Epidermal melanocyte (primary cell): ENCODE results near the gene FAM13A.
"Not testable (repeated sequence)": the region's sequence is repeated elsewhere in the genome, so short reads cannot be mapped to it uniquely, and the experiment has no call there.

Source experiments
- DNase-seq: peaks from one replicate; pipeline ENCODE4 v3.0.0; 2011; ENCODE audit warnings: low spot score; ENCODE audit not compliant: insufficient read length

The FAM13A gene

DNA sequence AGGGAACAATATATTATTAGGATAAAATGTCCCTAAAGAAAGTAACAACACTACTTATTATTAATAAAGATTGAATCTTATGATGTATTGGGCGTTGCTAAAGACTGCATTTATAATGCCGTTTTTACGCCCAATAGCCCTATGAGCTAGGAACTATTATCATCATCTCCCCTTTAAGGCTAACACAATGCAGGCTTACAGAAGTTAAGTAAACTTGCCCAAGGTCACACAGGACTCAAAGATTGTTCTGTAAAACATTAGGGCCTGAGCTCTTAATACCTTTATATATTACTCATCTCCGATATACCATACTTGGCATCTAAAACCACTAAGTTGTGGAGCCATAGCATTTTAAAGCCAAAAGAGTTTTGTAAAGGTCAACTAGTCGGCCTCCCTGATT is 149.5 kb downstream of the FAM13A start:
- DNase-seq = no peak

- DNase-seq = not testable (repeated sequence)
Observed at GRCh38 chr4:88904240-88904639, 152.7 kb downstream of the FAM13A start.

GRCh38 chr4:88900432-88900831 is 156.6 kb downstream of the FAM13A start:
- DNase-seq = no peak

GRCh38 chr4:88897752-88898151 is 159.2 kb downstream of the FAM13A start:
- no peak for DNase-seq

DNA sequence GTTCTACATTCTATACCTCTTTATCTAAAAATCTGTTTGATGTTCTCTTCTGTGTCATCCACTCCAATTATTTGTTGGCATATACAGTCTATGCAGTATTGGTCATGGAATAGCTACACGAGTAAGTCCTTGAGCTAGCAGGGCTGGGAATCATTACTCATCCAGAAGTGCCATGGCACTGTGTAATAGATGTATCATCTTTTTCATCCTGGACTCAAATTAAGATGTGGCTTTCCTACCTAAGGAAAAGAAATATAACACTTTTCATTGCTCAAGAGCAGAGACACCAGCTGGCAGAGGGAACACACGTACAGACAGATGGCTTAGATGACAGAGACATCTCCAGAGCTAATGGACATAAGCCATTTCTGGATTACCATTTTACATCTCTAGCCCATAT is 159.8 kb downstream of the FAM13A start:
- DNase-seq = no peak

DNA sequence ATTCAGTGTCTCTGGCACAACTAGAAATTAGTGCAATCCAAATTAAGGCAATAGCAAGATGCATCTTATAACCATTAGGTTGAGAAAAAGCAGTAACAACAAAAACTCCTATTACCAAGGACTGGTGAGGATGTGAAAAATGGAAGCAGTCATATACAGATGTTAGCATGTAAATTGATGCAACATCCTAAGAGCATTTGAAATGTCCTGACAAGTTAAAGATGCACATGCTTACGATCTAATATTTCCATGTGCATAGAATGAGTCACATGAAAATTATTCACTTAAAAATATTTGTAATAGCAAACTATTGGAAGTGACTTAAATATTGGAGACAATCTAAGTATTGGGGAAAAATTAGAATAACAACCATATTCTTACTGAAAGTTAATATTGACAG is 163.0 kb downstream of the FAM13A start:
- no peak for DNase-seq

- no peak for DNase-seq
Observed at GRCh38 chr4:88892646-88893045, 164.3 kb downstream of the FAM13A start.

- no peak for DNase-seq
Observed at GRCh38 chr4:88891636-88892035, 165.3 kb downstream of the FAM13A start.

GRCh38 chr4:88887409-88887808 is 169.6 kb downstream of the FAM13A start:
- not testable (repeated sequence) for DNase-seq

DNA sequence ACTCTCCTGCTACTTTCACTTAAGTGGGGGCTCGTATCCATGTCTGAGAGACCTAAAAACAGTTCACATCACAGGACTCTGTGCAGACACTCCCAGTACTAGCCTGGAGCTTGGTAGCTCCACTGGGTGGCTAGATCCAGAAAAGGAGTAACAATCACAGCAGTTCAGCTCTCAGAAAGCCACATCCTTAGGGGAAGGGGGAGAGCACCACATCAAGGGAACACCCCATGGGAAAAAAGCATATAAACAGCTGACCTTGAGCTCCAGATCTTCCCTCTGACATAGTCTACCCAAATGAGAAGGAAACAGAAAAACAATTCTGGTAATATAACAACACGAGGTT is 175.8 kb downstream of the FAM13A start:
- no peak for DNase-seq

- DNase-seq = no peak
Observed at GRCh38 chr4:88880501-88881226, 176.3 kb downstream of the FAM13A start.

DNA sequence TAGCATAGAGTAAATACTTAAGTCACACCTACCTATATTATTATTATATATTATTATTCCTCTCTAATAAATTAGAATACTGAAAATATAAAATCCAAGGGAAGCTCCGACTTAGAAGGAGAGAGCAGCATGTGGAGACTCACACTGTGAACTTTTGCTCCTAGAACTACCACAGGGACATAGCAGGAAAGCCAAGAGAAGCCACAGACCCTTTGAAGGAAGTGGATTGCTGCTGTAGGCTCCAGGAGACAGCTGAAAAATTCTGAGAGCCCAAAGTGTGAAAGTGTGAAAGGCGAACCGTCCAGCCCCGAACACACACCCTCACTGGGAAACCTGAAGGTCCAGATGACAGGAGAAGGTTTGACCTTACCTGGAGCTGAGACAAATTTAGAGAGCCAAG is 177.0 kb downstream of the FAM13A start:
- DNase-seq = no peak

DNA sequence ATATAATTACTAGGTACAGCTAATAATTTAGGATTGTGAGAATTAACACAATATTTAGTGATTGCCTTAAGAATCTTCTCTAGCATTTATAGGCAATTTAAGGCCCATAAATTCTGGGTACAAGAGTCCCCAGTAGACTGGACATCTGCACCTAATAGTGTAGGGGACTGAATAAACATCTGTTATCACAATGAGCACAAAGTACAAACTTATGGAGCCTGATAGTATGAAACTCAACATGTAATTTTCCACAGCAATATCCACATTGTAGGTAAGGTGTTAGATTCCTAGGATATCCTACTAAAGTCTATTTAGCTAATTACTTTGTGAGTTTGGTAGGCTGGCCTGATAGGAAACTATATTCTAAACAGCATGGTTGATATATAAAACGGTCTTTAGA is 178.3 kb downstream of the FAM13A start:
- no peak for DNase-seq

- DNase-seq = no peak
Observed at GRCh38 chr4:88870428-88870827, 186.6 kb downstream of the FAM13A start.

GRCh38 chr4:88868510-88868909 is 188.5 kb downstream of the FAM13A start:
- no peak for DNase-seq

DNA sequence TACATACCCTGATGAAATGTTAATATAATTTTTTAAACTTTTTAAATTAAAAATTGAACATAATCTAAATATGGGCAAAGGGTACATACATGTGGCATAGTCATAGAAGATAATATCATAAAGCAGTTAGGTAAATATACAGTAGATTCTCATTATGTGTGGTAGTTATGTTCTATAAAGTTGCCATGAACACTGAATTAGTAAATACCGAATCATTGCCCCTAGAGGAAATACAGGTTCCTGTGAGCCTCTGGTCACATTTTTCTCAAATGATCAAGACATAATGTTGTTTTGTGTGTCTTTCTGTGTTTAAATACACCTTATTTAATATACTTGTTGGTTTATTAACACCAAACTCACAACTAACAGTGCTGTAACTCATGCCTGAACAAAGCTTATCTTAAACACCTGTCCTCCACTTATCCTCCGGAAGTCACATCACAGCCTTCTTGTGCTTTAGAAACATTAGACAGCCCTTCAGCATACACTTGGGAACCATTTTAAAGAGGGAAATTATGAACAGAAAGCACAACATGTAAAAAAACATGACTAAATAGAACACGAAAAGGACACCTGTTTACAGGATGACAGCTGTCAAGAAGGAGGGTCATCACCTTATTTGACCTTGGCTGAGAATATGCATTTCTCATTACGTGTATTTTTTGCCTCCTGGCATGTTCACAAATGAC is 190.0 kb downstream of the FAM13A start:
- DNase-seq = no peak

- no peak for DNase-seq
Observed at GRCh38 chr4:88865466-88865865, 191.5 kb downstream of the FAM13A start.

- no peak for DNase-seq
Observed at GRCh38 chr4:88865046-88865445, 191.9 kb downstream of the FAM13A start.

GRCh38 chr4:88860586-88860985 is 196.4 kb downstream of the FAM13A start:
- no peak for DNase-seq

DNA sequence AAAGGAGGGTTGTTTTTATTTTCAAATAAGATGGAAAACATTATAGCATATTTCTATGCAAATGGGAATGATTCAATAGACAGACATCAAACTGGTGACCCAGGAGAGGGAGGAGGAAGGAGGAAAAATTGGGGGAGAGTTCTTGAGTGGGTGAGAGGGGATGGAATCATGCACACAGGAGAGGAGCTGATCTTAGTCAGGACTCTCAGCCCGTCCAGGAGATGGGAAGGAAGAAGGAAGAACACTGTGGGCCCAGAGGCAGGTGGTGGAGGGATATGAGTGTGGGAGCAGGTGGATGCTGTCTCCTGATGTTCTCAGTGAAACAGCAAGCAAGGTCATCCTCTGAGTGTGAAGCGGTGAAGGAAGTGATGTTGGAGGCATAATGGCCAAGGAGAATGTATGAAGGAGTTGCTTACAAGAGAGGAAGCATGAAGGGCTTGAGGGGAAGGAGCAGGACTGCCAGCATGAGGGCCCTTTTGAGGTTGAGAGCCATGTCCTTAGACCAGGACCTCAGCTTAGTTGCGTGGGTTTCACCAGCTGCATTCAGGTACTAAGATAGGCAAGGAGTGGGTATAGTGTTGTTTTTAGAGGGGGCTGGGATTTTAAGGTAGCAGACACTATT is 197.7 kb downstream of the FAM13A start:
- DNase-seq = no peak

DNA sequence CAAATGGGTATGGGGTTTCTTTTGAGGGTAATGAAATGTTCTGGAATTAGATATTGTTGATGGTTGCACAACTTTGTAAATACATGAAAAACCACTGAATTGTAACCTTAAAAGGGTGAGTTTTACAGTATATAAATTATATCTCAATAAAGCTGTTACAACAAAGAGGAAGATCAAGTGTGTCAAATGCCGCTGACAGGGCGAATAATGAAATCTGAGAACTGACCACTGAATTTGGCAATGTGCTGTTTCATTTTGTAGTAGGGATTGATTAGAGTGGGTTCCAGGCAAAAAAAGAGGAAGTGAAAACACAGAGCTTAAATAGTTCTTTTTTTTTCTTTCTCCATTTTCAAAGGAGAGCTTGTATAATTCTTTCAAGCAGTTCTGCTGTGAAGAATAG is 198.2 kb downstream of the FAM13A start:
- DNase-seq = no peak

GRCh38 chr4:88857588-88857987 is 199.4 kb downstream of the FAM13A start:
- DNase-seq = no peak

DNA sequence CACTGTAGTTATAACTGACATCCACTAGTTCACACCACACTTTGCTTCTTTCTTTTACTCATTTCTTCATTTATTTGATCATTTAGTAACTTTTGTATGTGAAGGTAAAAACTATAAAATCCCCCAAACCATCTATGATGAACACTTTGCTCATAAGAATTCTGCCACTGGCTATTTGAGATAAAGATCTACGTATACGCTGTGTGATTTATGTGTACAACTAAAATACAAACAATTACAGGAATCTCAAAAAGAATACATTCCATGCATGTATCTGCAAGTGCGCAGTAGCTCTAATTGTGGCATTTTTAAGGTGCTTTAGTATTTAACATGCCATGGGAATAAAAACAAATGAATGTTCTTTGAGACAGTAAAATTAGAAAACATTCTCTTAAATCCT is 202.5 kb downstream of the FAM13A start:
- DNase-seq = no peak
